IPS-NIHi7 (cell line): Measurements from ENCODE around the gene THYN1.

ENCODE experiments used
- DNase-seq: peaks from one replicate; pipeline ENCODE4 v3.0.0; 2012; ENCODE audit warnings: mixed read lengths; ENCODE audit errors: extremely low spot score

The THYN1 gene

GRCh38 chr11:134248910-134249480 is 4.2 kb downstream of the THYN1 start:
- no peak for DNase-seq

- DNase-seq = no peak
These were observed 6.5 kb downstream of the THYN1 start for GRCh38 chr11:134246678-134247077.

GRCh38 chr11:134246100-134246499 is 7.1 kb downstream of the THYN1 start:
- no peak for DNase-seq

- DNase-seq = no peak
These were observed 7.7 kb downstream of the THYN1 start for GRCh38 chr11:134245434-134245833.

- DNase-seq = peak; percentile 43
These were observed 8.6 kb downstream of the THYN1 start for GRCh38 chr11:134244593-134244992.

- DNase-seq = no peak
These were observed 9.2 kb downstream of the THYN1 start for GRCh38 chr11:134243913-134244312.

GRCh38 chr11:134242376-134242775 is 10.8 kb downstream of the THYN1 start:
- no peak for DNase-seq

GRCh38 chr11:134240592-134240991 is 12.6 kb downstream of the THYN1 start:
- no peak for DNase-seq

- no peak for DNase-seq
These were observed 14.2 kb downstream of the THYN1 start for GRCh38 chr11:134238956-134239355.

GRCh38 chr11:134237557-134237922 is 15.6 kb downstream of the THYN1 start:
- no peak for DNase-seq

GRCh38 chr11:134236834-134237556 is 16.2 kb downstream of the THYN1 start:
- DNase-seq = no peak

- no peak for DNase-seq
These were observed 17.8 kb downstream of the THYN1 start for GRCh38 chr11:134235399-134235798.

GRCh38 chr11:134233729-134234179 is 19.4 kb downstream of the THYN1 start:
- DNase-seq = no peak

- no peak for DNase-seq
These were observed 21.0 kb downstream of the THYN1 start for GRCh38 chr11:134231958-134232659.

GRCh38 chr11:134230339-134230738 is 22.8 kb downstream of the THYN1 start:
- DNase-seq = no peak

- no peak for DNase-seq
These were observed 23.9 kb downstream of the THYN1 start for GRCh38 chr11:134229126-134229790.

- DNase-seq = no peak
These were observed 24.5 kb downstream of the THYN1 start for GRCh38 chr11:134228625-134229024.

- no peak for DNase-seq
These were observed 26.3 kb downstream of the THYN1 start for GRCh38 chr11:134226806-134227325.

- DNase-seq = peak; percentile 53
These were observed 28.2 kb downstream of the THYN1 start for GRCh38 chr11:134224710-134225664.

- peak; percentile 98 for DNase-seq
These were observed 29.1 kb downstream of the THYN1 start, which contains the start of the genes NCAPD3 and VPS26B for GRCh38 chr11:134223836-134224709. Gene NCAPD3 (minus strand): TSS chr11:134223967. CDS start chr11:134223926, 41 bp downstream. Gene VPS26B (plus strand): TSS chr11:134224671. CDS start chr11:134225123, 452 bp downstream.
